Mononuclear cell (primary cell): Measurements from ENCODE around the gene EVI5. TPM values are rescaled to one million over a fixed set of nuclear protein-coding genes. Genes with fewer than 3 reads are reported as not detected.
"Not testable (repeated sequence)": the region's sequence is repeated elsewhere in the genome, so short reads cannot be mapped to it uniquely, and the experiment has no call there.

Source experiments
- H3K27me3 ChIP-seq: 2 replicates; pipeline ENCODE4 v1.6.0; 2011; ENCODE audit warnings: low read length, control low read depth; ENCODE audit not compliant: insufficient read depth
- H3K4me1 ChIP-seq: 2 replicates; pipeline ENCODE4 v1.5.1; 2011; ENCODE audit warnings: mild to moderate bottlenecking, low read length, control low read depth; ENCODE audit not compliant: insufficient read depth
- H3K4me3 ChIP-seq: 2 replicates; pipeline ENCODE4 v1.5.1; 2011; ENCODE audit warnings: mild to moderate bottlenecking, low read length, moderate library complexity
- H3K9me3 ChIP-seq: 2 replicates; pipeline ENCODE4 v1.5.1; 2011; ENCODE audit warnings: low read depth, mild to moderate bottlenecking, control low read depth, low read length
- total RNA-seq: library from RNA; depleted of rRNA; stranded (reverse); fragments of >200 nt; gene quantifications from one replicate; pipeline ENCODE4 v1.2.3, GENCODE V29; 2012

EVI5 gene
- total RNA-seq, 1 donor: 16.9 TPM

DNA sequence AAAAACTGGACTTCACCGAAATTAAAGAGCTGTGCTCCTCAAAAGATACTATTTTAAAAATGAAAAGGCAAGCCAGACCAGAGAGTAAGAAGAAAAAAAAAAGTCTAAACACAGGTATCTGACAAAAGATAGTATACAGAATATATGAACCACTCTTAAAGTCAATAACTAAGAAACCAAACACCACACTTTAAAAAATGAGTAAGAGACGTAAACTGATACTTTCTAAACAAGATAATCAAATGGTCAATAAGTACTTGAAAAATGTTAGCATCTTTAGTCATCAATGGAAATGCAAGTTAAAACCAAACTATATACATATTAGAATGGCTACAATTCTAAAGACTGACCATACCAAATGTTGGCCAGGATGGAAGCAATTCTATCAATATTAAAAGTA is 77.6 kb downstream of the EVI5 start:
- no peaks in the 10 kb centered on the region for H3K4me1 ChIP-seq
- H3K27me3 ChIP-seq: no peaks in the 10 kb centered on the region
- no peak overlapping the region for H3K4me3 ChIP-seq
- H3K9me3 ChIP-seq: no peaks in the 10 kb centered on the region

DNA sequence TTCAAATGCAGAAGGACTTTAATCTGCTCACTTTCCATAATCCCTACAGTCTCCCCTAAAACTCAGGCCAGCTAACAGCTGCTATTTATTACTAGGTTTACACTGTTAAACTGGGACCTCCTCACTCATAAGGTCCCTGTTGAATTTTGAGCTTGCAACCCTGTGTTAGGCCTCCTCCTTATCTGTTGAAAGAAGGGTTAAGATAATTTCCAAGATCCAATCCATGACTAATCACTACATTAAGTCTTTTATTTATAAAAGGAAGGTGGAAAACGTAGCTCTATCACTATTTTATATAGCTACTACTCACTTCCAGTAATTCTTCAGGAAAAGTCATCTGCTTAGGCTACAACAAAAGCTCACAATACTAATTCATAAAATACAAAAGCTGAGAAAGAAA is 79.5 kb downstream of the EVI5 start:
- Histone ChIP-seq H3K9me3 (no peaks in the 10 kb centered on the region), H3K4me1 (no peaks in the 10 kb centered on the region), H3K27me3 (no peaks in the 10 kb centered on the region), H3K4me3 (no peak overlapping the region)

DNA sequence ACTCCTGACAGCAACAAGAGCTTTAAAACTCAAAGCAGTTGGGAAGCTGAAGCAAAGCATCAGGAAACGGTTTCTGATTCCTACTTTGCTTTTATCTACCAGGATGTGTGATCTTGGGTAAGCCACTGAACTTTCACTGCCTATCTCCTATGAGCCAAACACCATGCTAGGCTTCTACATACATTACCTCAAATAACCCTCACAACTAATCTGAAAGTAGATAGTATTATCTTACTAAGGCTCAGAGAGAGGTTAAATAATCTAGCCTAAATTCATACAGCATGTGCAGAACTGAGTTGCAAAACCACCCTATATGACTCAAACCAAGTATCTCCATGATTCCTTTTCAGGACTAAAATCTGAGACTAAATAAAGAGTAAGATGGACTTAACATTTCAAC is 83.8 kb downstream of the EVI5 start:
- H3K4me3 ChIP-seq: no peak overlapping the region
- H3K4me1 ChIP-seq: no peaks in the 10 kb centered on the region
- H3K9me3 ChIP-seq: no peaks in the 10 kb centered on the region
- H3K27me3 ChIP-seq: no peaks in the 10 kb centered on the region

DNA sequence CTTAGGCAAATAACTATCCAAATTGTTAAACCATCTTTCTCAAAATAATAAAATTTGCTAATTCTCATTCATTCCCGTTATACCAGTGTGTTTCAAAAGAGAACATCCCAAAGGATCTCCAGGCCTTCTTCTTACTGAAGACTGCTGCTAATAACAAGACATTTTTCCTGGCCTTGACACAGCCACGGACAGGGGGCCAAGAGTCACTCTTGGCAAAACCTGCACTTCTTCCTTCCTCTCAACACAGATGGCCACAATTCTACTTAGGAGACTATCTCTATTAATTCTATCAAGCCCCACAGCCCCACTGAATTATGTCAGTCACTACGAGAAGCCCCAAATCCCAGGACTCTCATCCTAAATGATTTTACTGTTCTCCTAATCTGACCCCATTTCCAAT is 86.0 kb downstream of the EVI5 start:
- Histone ChIP-seq H3K9me3 (no peaks in the 10 kb centered on the region), H3K27me3 (no peaks in the 10 kb centered on the region)

DNA sequence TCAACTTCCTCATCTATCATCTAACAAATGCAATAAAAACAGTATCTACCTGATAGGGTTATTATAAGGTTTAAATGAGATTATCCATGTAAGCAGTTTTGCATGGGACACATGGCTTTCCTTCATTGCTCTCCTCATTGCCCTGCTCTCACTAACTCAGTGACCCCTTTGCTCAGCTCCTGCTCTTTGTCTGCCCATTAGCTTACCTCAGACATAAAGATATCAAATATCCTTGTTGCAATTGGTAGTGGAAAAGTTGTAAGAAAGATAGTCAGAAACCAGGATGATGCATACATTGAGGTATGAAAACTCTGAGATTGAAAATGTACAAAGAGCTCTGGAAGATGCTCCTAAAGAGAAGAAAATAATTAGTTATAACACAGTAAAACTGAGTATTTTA is 89.8 kb downstream of the EVI5 start:
- Histone ChIP-seq H3K4me1 (no peaks in the 10 kb centered on the region), H3K27me3 (no peaks in the 10 kb centered on the region)

More for the DNA sequence above, 86.0 kb downstream of the EVI5 start:
- no peaks in the 10 kb centered on the region for H3K4me1 ChIP-seq
- no peak overlapping the region for H3K4me3 ChIP-seq

GRCh38 chr1:92691925-92692324 is 93.0 kb downstream of the EVI5 start:
- no peaks in the 10 kb centered on the region for H3K9me3 ChIP-seq
- H3K27me3 ChIP-seq: no peaks in the 10 kb centered on the region
- no peaks in the 10 kb centered on the region for H3K4me1 ChIP-seq
- no peak overlapping the region for H3K4me3 ChIP-seq

More for the DNA sequence above, 89.8 kb downstream of the EVI5 start:
- Histone ChIP-seq H3K4me3 (no peak overlapping the region), H3K9me3 (no peaks in the 10 kb centered on the region)

- no peak overlapping the region for H3K4me3 ChIP-seq
- no peaks in the 10 kb centered on the region for H3K4me1 ChIP-seq
Measured at GRCh38 chr1:92690212-92690906, 94.5 kb downstream of the EVI5 start.

GRCh38 chr1:92679980-92680379 is 104.9 kb downstream of the EVI5 start:
- H3K27me3 ChIP-seq: no peaks in the 10 kb centered on the region

More at GRCh38 chr1:92690212-92690906, 94.5 kb downstream of the EVI5 start:
- no peaks in the 10 kb centered on the region for H3K9me3 ChIP-seq
- no peaks in the 10 kb centered on the region for H3K27me3 ChIP-seq

DNA sequence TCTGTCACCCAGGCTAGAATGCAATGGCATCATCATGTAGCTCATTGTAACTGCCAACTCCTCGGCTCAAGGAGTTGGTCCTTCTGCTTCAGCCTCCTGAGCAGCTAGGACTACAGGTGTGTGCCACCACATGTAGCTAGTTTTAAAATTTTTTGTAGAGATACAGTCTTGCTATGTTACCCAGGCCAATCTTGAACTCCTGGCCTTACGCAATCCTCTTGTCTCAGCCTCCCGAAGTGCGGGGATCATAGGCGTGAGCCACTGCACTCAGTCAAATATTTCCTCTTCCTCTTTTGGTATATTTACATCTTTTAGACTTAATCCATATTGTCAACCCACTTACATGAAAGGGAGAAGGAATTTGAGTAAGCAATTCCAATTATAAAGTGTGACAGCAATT is 121.1 kb downstream of the EVI5 start:
- Histone ChIP-seq H3K4me1 (peaks cover 4% of the 10 kb centered on the region), H3K9me3 (no peaks in the 10 kb centered on the region), H3K27me3 (no peaks in the 10 kb centered on the region), H3K4me3 (no peak overlapping the region)

More at GRCh38 chr1:92679980-92680379, 104.9 kb downstream of the EVI5 start:
- H3K4me1 ChIP-seq: no peaks in the 10 kb centered on the region
- no peaks in the 10 kb centered on the region for H3K9me3 ChIP-seq
- H3K4me3 ChIP-seq: no peak overlapping the region

- Histone ChIP-seq H3K9me3 (no peaks in the 10 kb centered on the region), H3K4me3 (no peak overlapping the region), H3K27me3 (no peaks in the 10 kb centered on the region), H3K4me1 (peaks cover 4% of the 10 kb centered on the region)
Measured at GRCh38 chr1:92662048-92662447, 122.9 kb downstream of the EVI5 start.

GRCh38 chr1:92657701-92658100 is 127.2 kb downstream of the EVI5 start:
- Histone ChIP-seq H3K9me3 (peaks cover 23% of the 10 kb centered on the region), H3K27me3 (no peaks in the 10 kb centered on the region), H3K4me1 (no peaks in the 10 kb centered on the region), H3K4me3 (no peak overlapping the region)

- H3K4me3 ChIP-seq: no peak overlapping the region
- peaks cover 23% of the 10 kb centered on the region for H3K9me3 ChIP-seq
- no peaks in the 10 kb centered on the region for H3K27me3 ChIP-seq
- H3K4me1 ChIP-seq: no peaks in the 10 kb centered on the region
Measured at GRCh38 chr1:92655197-92655801, 129.6 kb downstream of the EVI5 start.

DNA sequence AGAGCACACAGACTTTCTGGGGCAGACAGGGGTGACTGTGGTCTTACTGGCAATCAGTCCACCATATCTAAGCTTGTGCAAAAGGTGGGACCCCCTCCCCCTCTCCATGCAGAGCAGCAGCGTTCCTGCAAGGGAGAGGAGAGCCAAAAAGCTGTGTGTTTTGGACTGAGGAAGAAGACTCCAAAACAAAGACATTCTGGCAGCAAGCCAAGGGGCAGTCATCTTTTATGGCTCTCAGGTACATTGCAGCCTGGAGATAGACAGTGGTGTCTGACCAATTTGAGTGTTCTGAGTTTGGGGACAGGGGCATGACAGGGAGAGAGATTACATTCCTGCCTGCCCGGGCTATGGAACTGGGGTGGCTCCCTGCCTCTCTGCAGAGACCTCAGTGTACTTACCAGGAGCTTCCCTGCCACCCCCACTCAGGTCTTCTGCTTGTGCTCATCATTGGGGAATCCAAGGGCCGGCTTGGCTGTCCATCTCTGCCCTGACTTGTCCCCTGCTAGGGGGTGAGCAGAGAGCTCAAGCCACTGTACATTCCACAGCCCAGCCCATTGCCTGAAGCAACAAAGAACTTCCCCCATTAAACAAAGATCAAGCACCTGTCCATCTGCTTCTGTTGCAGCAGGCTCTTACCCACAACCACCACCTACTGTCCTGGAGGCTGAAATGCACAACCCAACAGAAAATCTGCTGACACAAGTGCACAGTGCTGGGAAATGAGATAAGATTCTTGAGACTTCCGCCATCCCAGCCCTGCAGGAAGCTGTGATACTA is 131.1 kb downstream of the EVI5 start:
- Histone ChIP-seq H3K4me3 (no peak overlapping the region), H3K9me3 (peaks cover 23% of the 10 kb centered on the region), H3K4me1 (no peaks in the 10 kb centered on the region), H3K27me3 (no peaks in the 10 kb centered on the region)

GRCh38 chr1:92640686-92641085 is 144.2 kb downstream of the EVI5 start:
- not testable (repeated sequence) for H3K9me3 ChIP-seq, H3K4me3 ChIP-seq, H3K27me3 ChIP-seq, H3K4me1 ChIP-seq

DNA sequence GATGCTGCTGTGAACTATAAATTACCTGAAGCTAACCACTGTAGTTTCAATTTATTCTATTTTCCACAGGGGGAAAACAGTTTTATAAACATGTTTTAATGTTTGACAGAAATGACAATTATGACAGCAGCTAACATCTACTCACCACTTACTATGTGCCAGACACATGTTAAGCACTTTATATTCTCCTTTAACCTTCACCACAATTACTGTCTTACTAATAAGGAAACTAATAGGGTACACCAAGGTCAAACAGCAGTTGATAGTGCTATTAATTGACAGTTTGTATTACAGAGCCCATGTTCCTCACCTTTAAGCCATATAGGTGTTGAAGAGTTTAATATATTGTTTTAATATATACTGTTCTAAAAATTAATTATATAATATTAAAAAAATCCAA is 146.4 kb downstream of the EVI5 start:
- Histone ChIP-seq H3K4me3 (no peak overlapping the region), H3K4me1 (no peaks in the 10 kb centered on the region), H3K27me3 (no peaks in the 10 kb centered on the region), H3K9me3 (no peaks in the 10 kb centered on the region)
